Kidney (tissue), 14 donors: ENCODE results near the gene IER3IP1. TPM values are rescaled to one million over a fixed set of nuclear protein-coding genes. Genes with fewer than 3 reads are reported as not detected.
A peak's percentile ranks its signal among the peaks of the same experiment; 100 is the strongest.

Experiments
- DNase-seq, 5 donors: peaks; one replicate each; pipeline ENCODE4 v3.0.0-alpha.2; 2013 to 2020
- FAIRE-seq: peaks from 2 replicates; lab custom pipeline; 2012; peaks lifted over from hg19 to GRCh38; lab: Jason Lieb, UNC
- H3K27ac ChIP-seq, 2 donors: one replicate each; pipeline ENCODE4 v1.7.0; 2013; ENCODE audit warnings: low read depth in 2 of 2, low read length in 2 of 2, inconsistent platforms in 1 of 2
- H3K27me3 ChIP-seq: one replicate; pipeline ENCODE4 v1.7.1; 2013; ENCODE audit warnings: low read length, inconsistent platforms; ENCODE audit not compliant: control insufficient read depth, insufficient read depth
- H3K36me3 ChIP-seq, 3 donors: one replicate each; pipeline versions ENCODE4 v1.7.0 to v1.7.1; 2013; ENCODE audit warnings: low read length in 3 of 3, control low read depth in 1 of 3, inconsistent platforms in 1 of 3; ENCODE audit not compliant: insufficient read depth in 3 of 3, control insufficient read depth in 2 of 3
- H3K4me1 ChIP-seq, 3 donors: one replicate each; pipeline versions ENCODE4 v1.7.0 to v1.7.1; 2013; ENCODE audit warnings: low read length in 3 of 3, inconsistent platforms in 1 of 3, low read depth in 1 of 3; ENCODE audit not compliant: control insufficient read depth in 2 of 3, insufficient read depth in 2 of 3
- H3K4me3 ChIP-seq, 3 donors: one replicate each; pipeline versions ENCODE4 v1.7.0 to v1.8.1; 2013; ENCODE audit warnings: low read length in 3 of 3, control low read depth in 1 of 3, inconsistent platforms in 1 of 3
- H3K9ac ChIP-seq, 3 donors: one replicate each; pipeline versions ENCODE4 v1.7.0 to v1.7.1; 2013; ENCODE audit warnings: low read length in 3 of 3, control low read depth in 1 of 3, inconsistent platforms in 1 of 3
- H3K9me3 ChIP-seq, 3 donors: one replicate each; pipeline versions ENCODE4 v1.7.0 to v1.7.1; 2013; ENCODE audit warnings: low read length in 3 of 3, control low read depth in 1 of 3, inconsistent platforms in 1 of 3; ENCODE audit not compliant: control insufficient read depth in 2 of 3, insufficient read depth in 1 of 3
- intact Hi-C: fragments of 100-400 bp; cut with DNase I; formaldehyde crosslinking; loops from one replicate; pipeline ENCODE4 v1.11.1; 2022
- polyA plus RNA-seq: library from polyadenylated mRNA; stranded (reverse); fragments of 350-450 nt; fragmentation: Illumina TruSeq; extraction: RNeasy Lipid Tissue Mini Kit (QIAGEN cat#74804); gene quantifications from one replicate; pipeline ENCODE4 v1.2.3, GENCODE V29; 2014; ENCODE audit warnings: low read depth, low replicate concordance; ENCODE audit not compliant: insufficient read depth
- total RNA-seq: library from RNA; stranded (reverse); fragmentation: NEBNext Ultra II Directional; extraction: Animal tissue kit (Norgen Biotek cat#: 25700); gene quantifications from one replicate; pipeline ENCODE4 v1.2.1, GENCODE V29; 2021
- TF ChIP-seq, protein P1 (sequence below): IDR thresholded peaks from 3 replicates; pipeline ENCODE4 v1.5.1; 2012; ENCODE audit warnings: mild to moderate bottlenecking, moderate library complexity, borderline replicate concordance; ENCODE audit not compliant: insufficient read depth; ENCODE audit errors: extremely low read depth
- donor health status: control.
- donor health status: control.
- donor health status: control.
- donor health status: control.
- donor health status: control.
- donor health status: DM: yes; HTN: yes; CAD: no.
- donor health status: Normal renal cell carcinoma (clear cell type).

Gene IER3IP1
- total and polyA plus RNA-seq, 2 donors from 2014 or later: 14.4 to 31.9 TPM

DNA sequence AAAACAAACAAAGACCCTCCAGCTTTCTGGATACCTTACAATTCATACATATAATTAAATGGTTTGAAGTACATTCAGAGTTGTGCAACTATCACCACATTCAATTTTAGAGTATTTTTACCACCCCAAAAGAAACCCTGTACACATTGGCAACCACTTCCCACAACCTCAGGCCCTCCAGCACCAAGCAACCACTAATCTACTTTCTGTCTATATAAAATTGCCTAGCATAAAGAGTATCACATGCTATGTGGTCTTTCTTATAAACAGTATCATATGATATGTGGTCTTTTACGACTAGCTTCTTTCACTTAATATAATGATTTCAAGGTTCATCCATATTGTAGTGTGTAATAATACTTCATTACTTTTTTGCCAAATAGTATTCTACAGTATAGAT lies 7.3 kb downstream of the IER3IP1 start:
- H3K27me3 ChIP-seq: no peaks in the 10 kb centered on the region
- no peak overlapping the region for H3K9ac ChIP-seq
- H3K4me1 ChIP-seq: peaks cover 0 to 3% (median 3%) of the 10 kb centered on the region in 3 donors
- TF ChIP-seq, protein P1, sequence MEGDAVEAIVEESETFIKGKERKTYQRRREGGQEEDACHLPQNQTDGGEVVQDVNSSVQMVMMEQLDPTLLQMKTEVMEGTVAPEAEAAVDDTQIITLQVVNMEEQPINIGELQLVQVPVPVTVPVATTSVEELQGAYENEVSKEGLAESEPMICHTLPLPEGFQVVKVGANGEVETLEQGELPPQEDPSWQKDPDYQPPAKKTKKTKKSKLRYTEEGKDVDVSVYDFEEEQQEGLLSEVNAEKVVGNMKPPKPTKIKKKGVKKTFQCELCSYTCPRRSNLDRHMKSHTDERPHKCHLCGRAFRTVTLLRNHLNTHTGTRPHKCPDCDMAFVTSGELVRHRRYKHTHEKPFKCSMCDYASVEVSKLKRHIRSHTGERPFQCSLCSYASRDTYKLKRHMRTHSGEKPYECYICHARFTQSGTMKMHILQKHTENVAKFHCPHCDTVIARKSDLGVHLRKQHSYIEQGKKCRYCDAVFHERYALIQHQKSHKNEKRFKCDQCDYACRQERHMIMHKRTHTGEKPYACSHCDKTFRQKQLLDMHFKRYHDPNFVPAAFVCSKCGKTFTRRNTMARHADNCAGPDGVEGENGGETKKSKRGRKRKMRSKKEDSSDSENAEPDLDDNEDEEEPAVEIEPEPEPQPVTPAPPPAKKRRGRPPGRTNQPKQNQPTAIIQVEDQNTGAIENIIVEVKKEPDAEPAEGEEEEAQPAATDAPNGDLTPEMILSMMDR: no peak
- no peak for FAIRE-seq
- no peak overlapping the region for H3K4me3 ChIP-seq
- H3K27ac ChIP-seq: no peak overlapping the region
- intact Hi-C loops: no loop called here
- H3K9me3 ChIP-seq: no peaks in the 10 kb centered on the region
- no peaks in the 10 kb centered on the region for H3K36me3 ChIP-seq
- no peak for DNase-seq

DNA sequence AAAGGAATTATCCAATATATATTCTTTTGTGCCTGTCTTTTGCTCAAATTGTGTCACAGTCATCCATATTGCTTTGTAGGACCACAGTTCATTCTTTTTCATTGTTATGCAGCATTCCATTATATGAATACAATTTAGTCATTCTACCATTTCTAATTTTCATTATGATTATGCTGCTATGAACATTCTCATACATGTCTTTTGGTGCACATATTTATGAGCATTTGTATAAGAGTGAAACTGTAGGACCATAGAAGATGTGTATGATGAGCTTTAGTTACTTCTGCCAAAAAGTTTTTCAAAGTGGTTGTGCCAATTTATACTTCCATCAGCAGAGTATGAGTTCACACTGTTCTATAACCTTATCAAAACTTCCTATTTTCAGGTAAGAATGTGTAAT lies 7.7 kb downstream of the IER3IP1 start:
- Histone ChIP-seq H3K27me3 (no peaks in the 10 kb centered on the region), H3K4me3 (no peak overlapping the region), H3K9ac (no peak overlapping the region), H3K9me3 (no peaks in the 10 kb centered on the region), H3K27ac (no peak overlapping the region), H3K4me1 (peaks cover 0 to 2% (median 0%) of the 10 kb centered on the region in 3 donors), H3K36me3 (no peaks in the 10 kb centered on the region)
- FAIRE-seq: no peak
- intact Hi-C loops: no loop called here
- TF ChIP-seq, protein P1: no peak
- no peak for DNase-seq

DNA sequence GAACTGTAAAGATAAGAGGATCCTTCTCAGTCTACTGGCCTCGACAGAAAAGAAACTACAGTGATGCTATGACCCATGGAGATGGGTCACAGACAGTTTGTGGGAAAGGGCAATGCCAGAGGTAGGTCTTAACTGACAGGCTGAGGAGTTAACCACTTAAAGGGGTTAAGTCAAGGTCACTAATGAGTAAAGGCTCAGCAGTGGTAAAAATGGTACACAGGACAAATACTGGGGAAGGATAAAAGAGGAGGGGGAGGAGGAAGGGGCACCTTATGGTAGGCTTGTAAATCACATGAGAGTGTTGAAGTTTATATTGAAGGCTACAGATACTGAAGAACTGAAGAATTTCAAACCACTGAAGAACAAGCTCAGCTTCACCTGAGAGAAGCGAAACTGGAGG lies 9.9 kb downstream of the IER3IP1 start:
- TF ChIP-seq, protein P1: no peak
- DNase-seq: peak in 3 of 5 donors; percentile 47 to 68 (median 66)
- Histone ChIP-seq H3K4me3 (no peak overlapping the region), H3K9me3 (no peaks in the 10 kb centered on the region), H3K36me3 (no peaks in the 10 kb centered on the region), H3K27ac (no peak overlapping the region), H3K9ac (no peak overlapping the region), H3K4me1 (no peaks in the 10 kb centered on the region), H3K27me3 (no peaks in the 10 kb centered on the region)
- no peak for FAIRE-seq
- intact Hi-C loops: no loop called here

DNA sequence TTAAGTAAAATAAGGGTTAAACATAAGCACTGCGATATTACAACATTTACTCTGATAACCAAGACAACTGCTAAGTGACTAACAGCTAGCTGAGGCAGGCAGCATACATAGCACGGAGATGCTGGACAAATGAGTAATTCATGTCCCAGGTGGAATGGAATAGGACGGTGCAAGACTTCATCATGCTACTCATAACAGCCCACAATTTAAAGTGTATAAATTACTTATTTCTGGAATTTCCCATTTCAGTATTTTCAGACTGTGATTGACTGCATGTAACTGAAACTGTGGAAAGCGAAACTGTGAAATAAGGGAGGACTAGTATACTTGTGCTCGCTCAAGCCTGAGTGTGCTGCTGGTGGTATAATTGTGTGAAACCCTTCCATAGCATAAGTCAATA lies 12.9 kb downstream of the IER3IP1 start:
- Histone ChIP-seq H3K4me3 (peak overlapping the region in 1 of 3 donors; percentile 6), H3K36me3 (no peaks in the 10 kb centered on the region), H3K27me3 (no peaks in the 10 kb centered on the region), H3K9me3 (no peaks in the 10 kb centered on the region), H3K4me1 (no peaks in the 10 kb centered on the region), H3K9ac (no peak overlapping the region), H3K27ac (no peak overlapping the region)
- DNase-seq (peak in 2 of 5 donors; percentile 40 to 42), FAIRE-seq (no peak)
- intact Hi-C loops: no loop called here
- TF ChIP-seq, protein P1: no peak
